Measurements from ENCODE around the gene LCE7A. TPM values are rescaled to one million over a fixed set of nuclear protein-coding genes. Genes with fewer than 3 reads are reported as not detected.
A peak's percentile ranks its signal among the peaks of the same experiment; 100 is the strongest.

Gene LCE7A
- total RNA-seq, 1 donor = not detected

- DNase-seq (ENCODE audit: low read depth) = peak; percentile 37
- TF ChIP-seq, protein P1, sequence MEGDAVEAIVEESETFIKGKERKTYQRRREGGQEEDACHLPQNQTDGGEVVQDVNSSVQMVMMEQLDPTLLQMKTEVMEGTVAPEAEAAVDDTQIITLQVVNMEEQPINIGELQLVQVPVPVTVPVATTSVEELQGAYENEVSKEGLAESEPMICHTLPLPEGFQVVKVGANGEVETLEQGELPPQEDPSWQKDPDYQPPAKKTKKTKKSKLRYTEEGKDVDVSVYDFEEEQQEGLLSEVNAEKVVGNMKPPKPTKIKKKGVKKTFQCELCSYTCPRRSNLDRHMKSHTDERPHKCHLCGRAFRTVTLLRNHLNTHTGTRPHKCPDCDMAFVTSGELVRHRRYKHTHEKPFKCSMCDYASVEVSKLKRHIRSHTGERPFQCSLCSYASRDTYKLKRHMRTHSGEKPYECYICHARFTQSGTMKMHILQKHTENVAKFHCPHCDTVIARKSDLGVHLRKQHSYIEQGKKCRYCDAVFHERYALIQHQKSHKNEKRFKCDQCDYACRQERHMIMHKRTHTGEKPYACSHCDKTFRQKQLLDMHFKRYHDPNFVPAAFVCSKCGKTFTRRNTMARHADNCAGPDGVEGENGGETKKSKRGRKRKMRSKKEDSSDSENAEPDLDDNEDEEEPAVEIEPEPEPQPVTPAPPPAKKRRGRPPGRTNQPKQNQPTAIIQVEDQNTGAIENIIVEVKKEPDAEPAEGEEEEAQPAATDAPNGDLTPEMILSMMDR (IDR thresholded peaks at IDR 0.05; ENCODE audit: insufficient read depth, low read length) = no peak
Measured at GRCh38 chr1:152884966-152885624, 25.3 kb downstream of the LCE7A start.

DNA sequence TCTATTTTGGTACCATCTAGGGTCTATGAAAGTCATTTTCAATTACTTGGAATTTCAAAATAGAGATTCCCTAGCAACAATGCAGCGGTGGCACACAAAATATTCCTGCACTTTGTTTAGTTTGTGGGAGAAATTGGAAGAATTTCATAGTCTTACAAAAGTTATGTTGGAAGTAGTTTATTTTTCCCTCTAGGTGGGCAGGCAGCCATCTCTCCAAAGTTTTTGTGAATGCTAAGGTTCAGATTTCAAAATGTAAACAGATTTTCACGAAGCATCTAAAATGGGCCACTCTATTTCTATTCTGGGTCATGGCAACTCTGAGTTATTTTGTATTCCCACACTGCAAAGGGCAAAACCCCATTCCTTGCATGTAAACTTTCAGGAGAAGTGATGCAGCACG, 26.3 kb downstream of the LCE7A start:
- TF ChIP-seq, protein P1 (IDR thresholded peaks at IDR 0.05; ENCODE audit: insufficient read depth, low read length) = no peak
- no peak overlapping the region for H3K4me3 ChIP-seq (ENCODE audit: low read depth, low read length)
- peak; percentile 24 for DNase-seq (ENCODE audit: low read depth)

More at GRCh38 chr1:152884966-152885624, 25.3 kb downstream of the LCE7A start:
- no peak overlapping the region for H3K4me3 ChIP-seq (ENCODE audit: low read depth, low read length)

DNA sequence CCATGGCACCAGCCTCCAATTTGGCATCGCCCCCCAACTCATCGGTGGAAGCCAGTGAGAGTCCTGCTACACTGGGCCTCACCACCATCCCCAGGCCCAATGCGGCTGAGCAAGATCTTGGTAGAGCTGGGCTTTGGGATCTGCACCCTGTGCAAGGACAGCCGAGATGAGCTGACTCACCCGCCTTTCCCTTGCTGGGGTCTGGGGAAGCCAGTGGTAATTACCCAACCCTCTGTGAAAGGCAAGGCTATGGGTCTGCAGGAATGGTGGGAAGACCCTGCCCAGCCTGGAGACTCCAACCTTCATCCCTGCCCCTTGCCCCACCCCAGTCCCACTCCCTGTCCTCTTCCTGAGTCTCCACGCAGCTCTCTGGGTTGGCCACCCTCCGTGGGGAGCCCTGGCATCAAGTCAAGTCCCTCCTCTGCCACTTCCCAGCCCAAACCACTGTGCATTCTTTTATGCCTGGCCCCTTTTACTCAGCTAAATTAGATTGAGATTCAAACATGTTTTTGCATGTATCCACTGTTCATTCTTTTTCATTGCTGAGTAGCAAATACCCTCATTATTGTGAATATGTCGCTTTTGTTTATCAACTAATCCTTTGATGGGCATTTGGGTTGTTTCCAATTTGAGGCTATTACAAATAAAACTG, 27.1 kb downstream of the LCE7A start:
- TF ChIP-seq, protein P1 (IDR thresholded peaks at IDR 0.05; ENCODE audit: insufficient read depth, low read length) = no peak
- no peak for DNase-seq (ENCODE audit: low read depth)
- no peak overlapping the region for H3K4me3 ChIP-seq (ENCODE audit: low read depth, low read length)

DNA sequence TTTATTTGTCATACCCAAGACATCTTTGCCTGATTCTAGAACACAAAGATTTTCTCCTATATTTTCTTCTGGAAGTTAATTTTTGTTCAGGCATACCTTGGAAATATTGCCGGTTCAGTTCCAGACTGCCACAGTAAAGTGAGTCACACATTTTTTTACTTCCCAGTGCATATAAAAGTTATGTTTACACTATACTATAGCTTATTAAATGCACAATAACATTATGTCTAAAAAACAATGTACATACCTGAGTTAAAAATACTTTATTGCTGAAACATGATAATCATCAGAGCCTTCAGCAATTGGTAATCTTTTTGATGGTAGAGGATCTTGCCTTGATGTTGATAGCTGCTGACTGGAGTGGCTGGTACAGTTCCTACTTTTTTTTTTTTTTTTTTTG, 28.3 kb downstream of the LCE7A start:
- H3K4me3 ChIP-seq (ENCODE audit: low read depth, low read length) = no peak overlapping the region
- DNase-seq (ENCODE audit: low read depth) = no peak
- TF ChIP-seq, protein P1 (IDR thresholded peaks at IDR 0.05; ENCODE audit: insufficient read depth, low read length) = no peak

DNA sequence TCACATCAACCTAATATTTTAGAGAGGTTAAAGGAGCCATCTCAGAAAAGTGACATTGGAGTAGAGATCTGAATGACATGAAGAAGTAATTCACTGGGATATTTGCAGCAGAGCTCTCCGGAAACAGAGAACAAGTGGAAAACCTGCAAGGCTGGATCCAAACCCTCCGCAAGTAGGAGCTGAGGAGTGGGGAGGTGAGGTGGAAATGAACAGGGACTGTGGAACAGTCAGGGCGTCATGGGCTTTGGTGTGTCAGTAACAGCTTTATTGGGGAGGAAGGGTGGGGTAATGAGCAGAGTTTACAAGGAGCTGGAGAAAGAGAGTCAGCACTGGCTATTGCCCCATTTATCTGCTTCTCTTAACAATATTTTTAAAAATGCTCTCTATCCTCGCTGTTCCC, 39.2 kb downstream of the LCE7A start:
- TF ChIP-seq, protein P1 (IDR thresholded peaks at IDR 0.05; ENCODE audit: insufficient read depth, low read length) = no peak
- H3K4me3 ChIP-seq (ENCODE audit: low read depth, low read length) = no peak overlapping the region
- no peak for DNase-seq (ENCODE audit: low read depth)

DNA sequence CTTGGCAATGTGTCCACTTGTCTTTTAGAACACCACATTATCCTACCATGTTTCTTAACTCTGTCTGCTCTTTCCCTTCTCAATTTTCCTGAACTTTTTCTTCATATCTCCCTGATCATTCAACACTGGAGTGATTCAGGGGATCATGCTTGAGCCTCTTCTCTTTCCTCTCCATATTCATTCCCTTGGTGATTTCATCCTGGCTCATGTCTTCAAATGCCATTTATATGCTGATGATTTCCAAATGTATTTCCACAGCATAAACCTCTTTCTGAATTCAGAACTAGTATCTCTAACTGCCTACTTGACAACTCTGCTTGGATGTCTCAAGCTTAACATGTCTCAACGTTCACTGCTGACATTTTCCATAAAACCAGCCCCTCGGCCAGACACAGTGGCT, 40.1 kb downstream of the LCE7A start:
- no peak overlapping the region for H3K4me3 ChIP-seq (ENCODE audit: low read depth, low read length)
- TF ChIP-seq, protein P1 (IDR thresholded peaks at IDR 0.05; ENCODE audit: insufficient read depth, low read length) = no peak
- DNase-seq (ENCODE audit: low read depth) = no peak
